HCT116 (cell line): ENCODE results near the gene PALMD. TPM values are rescaled to one million over a fixed set of nuclear protein-coding genes. Genes with fewer than 3 reads are reported as not detected.

Source experiments
- ATAC-seq: fragments of 200-7000 bp; cut with Tn5 transposase; 2 replicates; pipeline ENCODE4 v1.9.1; 2020; ENCODE audit warnings: mild to moderate bottlenecking, moderate library complexity
- BruUV-seq: library from RNA; stranded (reverse); fragments of 400-500 nt; replicated peaks from 2 replicates; lab custom pipeline; 2021; lab: Mats Ljungman, UMichigan
- CTCF ChIA-PET: fragments of 300-600 bp; sonication (Branson Sonifier 250); formaldehyde crosslinking; loops from one replicate; lab custom pipeline; 2021; ENCODE audit warnings: antibody characterized with exemption; lab: Charles Lee
- POLR2A ChIA-PET: fragments of 300-600, 350-600 bp; sonication (Branson Sonifier 250); formaldehyde crosslinking; loops from one replicate; lab custom pipeline; 2021; ENCODE audit warnings: antibody characterized with exemption; lab: Charles Lee
- RAD21 ChIA-PET, 2 experiments: fragments of 300-600 bp; sonication (Branson Sonifier 250); formaldehyde crosslinking; loops; one replicate each; lab custom pipeline; 2023; ENCODE audit warnings: low total read pairs in 2 of 2; ENCODE audit not compliant: uncharacterized antibody in 2 of 2, unreplicated experiment in 2 of 2, low non-redundant PET in 1 of 2; lab: Charles Lee
- DNase-seq: peaks from one replicate; pipeline ENCODE4 v3.0.0-alpha.2; 2010; ENCODE audit warnings: low read depth, low spot score
- H2AFZ ChIP-seq: fragments of 200-600 bp; shearing (Covaris generic), sonication (generic); 2 replicates; pipeline ENCODE4 v1.6.1; 2017; ENCODE audit warnings: low read depth, mixed run types, mixed read lengths, antibody characterized with exemption, low read length; ENCODE audit not compliant: poor library complexity, severe bottlenecking
- H3K27ac ChIP-seq: 2 replicates; pipeline ENCODE4 v1.5.1; 2012; ENCODE audit warnings: low read depth, low read length
- H3K27me3 ChIP-seq: fragments of 200-600 bp; sonication (generic); 2 replicates; pipeline ENCODE4 v1.6.1; 2016; ENCODE audit warnings: mixed run types, low read length, mixed read lengths; ENCODE audit not compliant: insufficient read depth
- H3K36me3 ChIP-seq, 2 experiments: fragments of 200-500 bp in 1 of 2; fragments of 200-600 bp in 1 of 2; sonication (Bioruptor generic) in 1 of 2; sonication (generic) in 1 of 2; 2 replicates each; pipeline versions ENCODE4 v1.5.1 to v1.6.1; 2014 to 2016; ENCODE audit warnings: low read length in 2 of 2, inconsistent platforms in 1 of 2, mixed read lengths in 1 of 2, mixed run types in 1 of 2; ENCODE audit not compliant: insufficient read depth in 2 of 2, control insufficient read depth in 1 of 2
- H3K4me1 ChIP-seq, 2 experiments: fragments of 200-600 bp in 1 of 2; sonication (generic) in 1 of 2; 2 replicates each; pipeline versions ENCODE4 v1.5.1 to v1.6.1; 2012 to 2017; ENCODE audit warnings: low read length in 2 of 2, inconsistent platforms in 1 of 2, mild to moderate bottlenecking in 1 of 2, mixed read lengths in 1 of 2, mixed run types in 1 of 2, moderate library complexity in 1 of 2; ENCODE audit not compliant: insufficient read depth in 2 of 2, control insufficient read depth in 1 of 2
- H3K4me2 ChIP-seq: fragments of 200-600 bp; sonication (generic); 2 replicates; pipeline ENCODE4 v1.6.1; 2017; ENCODE audit warnings: mixed run types, low read length, mixed read lengths
- H3K4me3 ChIP-seq, 2 experiments: fragments of 200-600 bp in 1 of 2; sonication (generic) in 1 of 2; replicated peaks in 1 of 2; 2 replicates each; pipeline ENCODE4 v1.5.1; 2011 to 2016; ENCODE audit warnings: low read length in 2 of 2, control low read depth in 1 of 2, low read depth in 1 of 2, mild to moderate bottlenecking in 1 of 2, mixed read lengths in 1 of 2, mixed run types in 1 of 2
- H3K79me2 ChIP-seq: fragments of 200-600 bp; sonication (generic); 2 replicates; pipeline ENCODE4 v1.6.1; 2017; ENCODE audit warnings: mild to moderate bottlenecking, mixed run types, low read length, moderate library complexity, mixed read lengths; ENCODE audit not compliant: insufficient read depth
- H3K9ac ChIP-seq: fragments of 200-600 bp; sonication (generic); 2 replicates; pipeline ENCODE4 v1.6.1; 2016; ENCODE audit warnings: low read length, mixed read lengths
- H3K9me2 ChIP-seq: fragments of 200-600 bp; sonication (generic), shearing (Covaris generic); 2 replicates; pipeline ENCODE4 v1.6.1; 2017; ENCODE audit warnings: mixed run types, mild to moderate bottlenecking, moderate library complexity; ENCODE audit not compliant: insufficient read depth
- H3K9me3 ChIP-seq, 2 experiments: fragments of 200-500 bp in 1 of 2; fragments of 200-600 bp in 1 of 2; sonication (Bioruptor generic) in 1 of 2; sonication (generic) in 1 of 2; 2 replicates each; pipeline ENCODE4 v1.6.1; 2014 to 2017; ENCODE audit warnings: low read length in 2 of 2, mixed read lengths in 2 of 2, inconsistent platforms in 1 of 2, low read depth in 1 of 2, mild to moderate bottlenecking in 1 of 2, mixed run types in 1 of 2, moderate library complexity in 1 of 2; ENCODE audit not compliant: control insufficient read depth in 1 of 2, insufficient read depth in 1 of 2
- H4K20me1 ChIP-seq: fragments of 200-600 bp; sonication (generic), shearing (Covaris generic); 2 replicates; pipeline ENCODE4 v1.6.1; 2017; ENCODE audit warnings: mixed run types, mild to moderate bottlenecking, moderate library complexity; ENCODE audit not compliant: insufficient read depth
- RAD21 ChIP-seq: IDR thresholded peaks from 2 replicates; pipeline ENCODE4 v1.6.1; 2012; ENCODE audit warnings: low read depth, mild to moderate bottlenecking
- SIN3A ChIP-seq: IDR thresholded peaks from 2 replicates; pipeline ENCODE4 v1.6.1; 2012; ENCODE audit warnings: low read depth
- SP1 ChIP-seq: IDR thresholded peaks from 2 replicates; pipeline ENCODE4 v1.6.1; 2012; ENCODE audit warnings: low read depth
- SRF ChIP-seq: IDR thresholded peaks from 2 replicates; pipeline ENCODE4 v1.6.1; 2012; ENCODE audit warnings: low read depth
- YY1 ChIP-seq: IDR thresholded peaks from 2 replicates; pipeline ENCODE4 v1.6.1; 2011; ENCODE audit warnings: low read length, low read depth, moderate library complexity, mild to moderate bottlenecking; ENCODE audit not compliant: insufficient replicate concordance; ENCODE audit errors: extremely low read depth
- intact Hi-C: fragments of 100-400 bp; cut with micrococcal nuclease; formaldehyde crosslinking; loops from 2 replicates; pipeline ENCODE4 v1.10.0; 2022
- total RNA-seq: library from RNA; stranded (reverse); gene quantifications from one replicate; pipeline ENCODE4 v1.2.1, GENCODE V29; 2021; ENCODE audit not compliant: unreplicated experiment
- TF ChIP-seq, protein P1 (sequence below), 3 experiments: fragments of 200-600 bp in 1 of 3; sonication (generic) in 1 of 3; IDR thresholded peaks in 2 of 3; conservative IDR thresholded peaks in 1 of 3; 2 replicates each; pipeline ENCODE4 v1.5.1; 2012 to 2017; ENCODE audit warnings: low read depth in 2 of 3, low read length in 2 of 3, antibody characterized with exemption in 1 of 3, borderline replicate concordance in 1 of 3, control low read depth in 1 of 3, mild to moderate bottlenecking in 1 of 3, mixed read lengths in 1 of 3, mixed run types in 1 of 3, moderate library complexity in 1 of 3; ENCODE audit not compliant: insufficient read depth in 1 of 3

PALMD gene
- total RNA-seq, 1 experiment from 2014 or later, result 0.12 TPM

DNA sequence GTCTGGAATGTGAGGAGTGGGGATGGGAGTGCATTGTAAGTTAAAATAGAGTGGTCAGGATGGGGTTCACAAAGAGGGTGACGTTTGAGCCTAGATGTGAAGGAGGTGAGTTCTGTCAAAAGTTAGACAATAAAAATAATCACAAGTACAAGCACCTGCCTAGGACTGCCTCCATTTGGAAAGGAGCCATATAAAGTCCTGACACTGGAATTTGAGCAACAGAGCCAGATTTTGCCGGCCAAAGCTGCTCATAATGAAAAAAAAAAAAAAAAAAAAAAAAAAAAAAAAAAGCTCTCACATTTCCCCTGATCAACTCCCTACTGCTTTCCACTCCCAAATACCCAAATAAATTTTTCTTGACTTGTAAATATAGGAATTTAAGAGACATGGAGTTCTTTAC, 4.1 kb downstream of the PALMD start (continued):
- TF ChIP-seq, protein P1, sequence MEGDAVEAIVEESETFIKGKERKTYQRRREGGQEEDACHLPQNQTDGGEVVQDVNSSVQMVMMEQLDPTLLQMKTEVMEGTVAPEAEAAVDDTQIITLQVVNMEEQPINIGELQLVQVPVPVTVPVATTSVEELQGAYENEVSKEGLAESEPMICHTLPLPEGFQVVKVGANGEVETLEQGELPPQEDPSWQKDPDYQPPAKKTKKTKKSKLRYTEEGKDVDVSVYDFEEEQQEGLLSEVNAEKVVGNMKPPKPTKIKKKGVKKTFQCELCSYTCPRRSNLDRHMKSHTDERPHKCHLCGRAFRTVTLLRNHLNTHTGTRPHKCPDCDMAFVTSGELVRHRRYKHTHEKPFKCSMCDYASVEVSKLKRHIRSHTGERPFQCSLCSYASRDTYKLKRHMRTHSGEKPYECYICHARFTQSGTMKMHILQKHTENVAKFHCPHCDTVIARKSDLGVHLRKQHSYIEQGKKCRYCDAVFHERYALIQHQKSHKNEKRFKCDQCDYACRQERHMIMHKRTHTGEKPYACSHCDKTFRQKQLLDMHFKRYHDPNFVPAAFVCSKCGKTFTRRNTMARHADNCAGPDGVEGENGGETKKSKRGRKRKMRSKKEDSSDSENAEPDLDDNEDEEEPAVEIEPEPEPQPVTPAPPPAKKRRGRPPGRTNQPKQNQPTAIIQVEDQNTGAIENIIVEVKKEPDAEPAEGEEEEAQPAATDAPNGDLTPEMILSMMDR (IDR thresholded peaks at IDR 0.05 in 2 of 3, conservative IDR thresholded peaks at IDR 0.05 in 1 of 3; ENCODE audit: borderline replicate concordance in 1 of 3, insufficient read depth in 1 of 3, low read depth in 2 of 3, low read length in 2 of 3), result no peak
- TF ChIP-seq SP1 (no peak), RAD21 (no peak)

- RAD21 ChIA-PET, result no interaction called here
- H3K9me3 ChIP-seq, result no peaks in the 10 kb centered on the region
- H3K4me2 ChIP-seq, result no peak overlapping the region
- H3K27me3 ChIP-seq, result no peaks in the 10 kb centered on the region
- H4K20me1 ChIP-seq, result no peaks in the 10 kb centered on the region
- H3K9me2 ChIP-seq, result no peaks in the 10 kb centered on the region
- no TSS peak for BruUV-seq
- no peak overlapping the region for H2AFZ ChIP-seq
- DNase-seq, result no peak
- POLR2A ChIA-PET, result no interaction called here
- intact Hi-C loops, result no loop called here
- no peaks in the 10 kb centered on the region for H3K36me3 ChIP-seq
- H3K79me2 ChIP-seq, result no peaks in the 10 kb centered on the region
- no peaks in the 10 kb centered on the region for H3K4me1 ChIP-seq
- no peak for TF ChIP-seq SP1
- no peak for TF ChIP-seq SRF
- CTCF ChIA-PET, result interaction anchor here (0.6 to 0.8 kb wide), 2 partner anchors 35 to 794 kb away, joined by 3 to 4 read pairs; no protein-coding TSS in a partner anchor
- ATAC-seq, result no peak
- no peak overlapping the region for H3K9ac ChIP-seq
- H3K27ac ChIP-seq, result no peak overlapping the region
- no peak overlapping the region for H3K4me3 ChIP-seq
Measured at GRCh38 chr1:99650773-99651437, 5.0 kb downstream of the PALMD start.

DNA sequence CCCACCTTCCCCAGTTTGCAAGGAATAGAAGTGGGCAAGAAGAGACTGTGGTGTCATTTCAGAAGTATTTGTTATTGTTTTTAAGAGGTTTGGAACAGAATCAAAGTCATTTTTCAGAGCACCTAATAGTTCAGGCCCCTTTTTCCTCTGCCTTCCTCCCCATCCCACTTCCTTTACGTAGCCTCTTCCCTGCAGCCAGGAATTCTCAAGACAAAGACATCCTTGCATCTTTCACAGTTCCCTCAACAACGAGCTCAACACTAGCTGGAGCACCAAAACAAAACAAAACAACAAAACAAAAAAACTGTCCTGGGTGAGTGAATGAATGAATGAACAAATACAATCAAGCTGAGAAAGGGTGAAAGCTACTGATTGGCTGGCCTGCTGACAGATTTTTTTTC, 7.0 kb downstream of the PALMD start:
- BruUV-seq, result no TSS peak
- Histone ChIP-seq H4K20me1 (no peaks in the 10 kb centered on the region), H3K27me3 (no peaks in the 10 kb centered on the region), H2AFZ (no peak overlapping the region), H3K9me3 (no peaks in the 10 kb centered on the region), H3K79me2 (no peaks in the 10 kb centered on the region)
- intact Hi-C loops, result no loop called here
- POLR2A ChIA-PET, result no interaction called here
- no peak for TF ChIP-seq SIN3A
- TF ChIP-seq SP1, result no peak
- TF ChIP-seq YY1, result no peak
- TF ChIP-seq, all 23 proteins: peak for 0
- Histone ChIP-seq H3K4me1 (no peaks in the 10 kb centered on the region), H3K4me3 (no peak overlapping the region), H3K36me3 (no peaks in the 10 kb centered on the region), H3K9me2 (no peaks in the 10 kb centered on the region), H3K27ac (no peak overlapping the region), H3K9ac (no peak overlapping the region), H3K4me2 (no peak overlapping the region)
- DNase-seq (no peak), ATAC-seq (no peak)
- ChIA-PET CTCF (no interaction called here), RAD21 (no interaction called here)
